HG02852 (cell line): Measurements from ENCODE around the gene DMD.
"Not testable (repeated sequence)": the region's sequence is repeated elsewhere in the genome, so short reads cannot be mapped to it uniquely, and the experiment has no call there.

ENCODE experiments used
- ATAC-seq: cut with Tn5 transposase; IDR thresholded peaks from one replicate; pipeline ENCODE4 v1.9.1; 2021; ENCODE audit warnings: mild to moderate bottlenecking, moderate library complexity; ENCODE audit not compliant: unreplicated experiment

The DMD gene

DNA sequence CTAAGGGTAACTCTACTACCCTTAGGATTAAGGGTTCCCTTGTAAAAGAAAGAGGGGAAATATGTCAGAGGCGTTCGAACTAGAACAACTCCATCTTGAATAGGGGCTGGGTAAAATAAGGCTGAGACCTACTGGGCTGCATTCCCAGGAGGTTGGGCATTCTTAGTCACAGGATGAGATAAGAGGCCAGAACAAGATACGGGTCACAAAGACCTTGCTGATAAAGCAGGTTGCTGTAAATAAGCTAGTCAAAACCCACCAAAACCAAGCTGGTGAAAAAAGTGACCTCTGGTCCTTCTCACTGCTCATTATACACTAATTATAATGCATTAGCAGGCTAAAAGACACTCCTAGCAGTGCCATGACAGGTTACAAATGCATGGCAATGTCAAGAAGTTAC, 922.0 kb downstream of the DMD start:
- ATAC-seq: no peak

GRCh38 chrX:32281853-32282252, 929.5 kb downstream of the DMD start:
- no peak for ATAC-seq

DNA sequence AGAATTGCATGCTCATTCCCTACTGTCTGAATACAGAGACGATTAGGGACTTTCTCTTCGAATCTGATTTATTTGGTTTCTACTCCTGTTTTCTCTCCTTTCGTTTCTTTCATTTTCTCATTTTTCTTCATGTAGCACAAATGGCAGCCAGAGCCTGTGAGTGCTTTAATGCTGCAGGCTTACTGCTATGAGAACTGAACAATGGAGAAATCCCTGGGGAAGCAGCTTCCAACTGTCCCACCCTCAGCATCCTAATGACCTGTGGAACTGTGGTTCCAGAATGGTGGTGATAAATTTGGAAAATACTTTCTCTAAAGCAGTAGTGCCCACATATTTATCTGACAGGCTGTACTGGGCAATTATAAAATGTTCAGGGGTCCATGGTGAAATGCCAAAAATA, 930.4 kb downstream of the DMD start:
- ATAC-seq: no peak

DNA sequence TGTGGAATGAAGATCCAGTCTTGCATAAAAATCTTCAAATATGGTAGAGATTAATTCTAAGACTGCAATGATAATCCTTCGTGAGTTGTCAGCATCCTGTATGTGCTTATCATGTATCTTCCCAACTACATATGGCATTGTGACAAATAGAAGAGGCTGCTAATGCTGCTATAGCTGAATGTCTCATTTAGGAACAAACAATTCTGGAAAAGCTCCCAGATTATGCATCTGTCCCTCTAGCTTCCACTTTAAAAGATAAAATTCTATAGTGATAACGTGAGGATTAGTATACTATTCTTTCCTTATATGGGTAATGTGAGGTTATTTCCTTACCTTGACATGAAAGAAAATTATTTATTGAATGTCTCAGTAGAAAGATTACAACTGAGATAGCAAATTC, 930.9 kb downstream of the DMD start:
- ATAC-seq: no peak

DNA sequence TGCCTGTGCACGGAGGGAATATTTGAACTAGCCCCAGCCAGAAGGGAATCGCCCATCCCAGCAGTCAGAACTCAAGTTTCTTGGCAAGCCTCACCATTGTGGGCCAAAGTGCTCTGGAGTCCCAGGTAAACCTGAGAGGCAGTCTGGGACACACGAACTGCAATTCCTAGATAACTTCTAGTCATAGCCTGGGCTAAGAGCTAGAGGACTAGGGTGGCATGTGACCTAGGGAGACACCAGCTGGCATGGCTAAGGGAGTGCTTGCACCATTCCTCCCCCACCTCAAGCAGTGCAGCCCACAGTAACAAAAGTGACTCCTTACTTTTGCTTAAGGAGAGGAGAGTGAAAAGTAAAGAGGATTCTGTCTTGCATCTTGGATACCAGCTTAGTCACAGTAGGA, 935.2 kb downstream of the DMD start:
- no peak for ATAC-seq

- no peak for ATAC-seq
Observed at GRCh38 chrX:32269866-32270265, 941.5 kb downstream of the DMD start.

DNA sequence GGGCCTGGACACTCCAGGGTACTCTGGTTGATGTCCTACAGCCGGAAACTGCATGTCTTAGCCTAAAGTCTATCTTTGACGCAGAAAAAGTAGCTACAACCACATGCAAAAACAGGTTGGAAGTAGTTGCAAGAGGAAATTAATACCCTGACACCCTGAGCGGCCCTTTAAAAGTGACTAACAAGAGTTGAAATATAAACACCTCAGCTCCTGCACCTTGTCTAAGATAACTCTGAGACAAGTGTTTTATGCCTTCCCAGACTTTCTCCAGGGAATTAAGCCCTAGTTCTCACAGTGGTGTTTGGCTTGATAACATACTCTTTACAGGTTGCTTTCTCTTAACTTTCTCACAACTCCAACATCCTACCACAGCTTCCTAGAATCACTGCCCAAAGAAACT, 943.1 kb downstream of the DMD start:
- ATAC-seq: no peak

GRCh38 chrX:32267796-32268195, 943.6 kb downstream of the DMD start:
- no peak for ATAC-seq

GRCh38 chrX:32246675-32247074, 964.7 kb downstream of the DMD start:
- ATAC-seq: not testable (repeated sequence)

DNA sequence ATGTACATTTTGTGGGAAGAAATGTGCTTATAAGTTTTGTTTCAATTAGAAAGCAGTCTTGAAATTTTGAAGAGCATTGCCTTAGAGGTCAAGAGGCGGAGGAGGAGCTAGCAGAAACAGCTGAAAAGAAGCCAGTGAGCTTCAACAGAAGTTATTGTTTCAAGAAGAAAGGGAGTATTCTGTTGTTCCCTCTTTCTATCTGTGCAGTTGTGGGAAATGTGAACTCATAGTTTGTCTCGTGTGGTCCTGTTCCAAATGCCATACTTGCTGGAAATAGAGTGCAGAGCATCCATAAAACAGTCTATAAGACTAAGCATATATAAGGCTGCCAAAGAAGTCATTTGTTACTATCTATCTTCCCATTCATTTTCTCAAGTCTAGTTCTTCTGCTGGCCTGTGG, 1015.7 kb downstream of the DMD start:
- ATAC-seq: no peak

DNA sequence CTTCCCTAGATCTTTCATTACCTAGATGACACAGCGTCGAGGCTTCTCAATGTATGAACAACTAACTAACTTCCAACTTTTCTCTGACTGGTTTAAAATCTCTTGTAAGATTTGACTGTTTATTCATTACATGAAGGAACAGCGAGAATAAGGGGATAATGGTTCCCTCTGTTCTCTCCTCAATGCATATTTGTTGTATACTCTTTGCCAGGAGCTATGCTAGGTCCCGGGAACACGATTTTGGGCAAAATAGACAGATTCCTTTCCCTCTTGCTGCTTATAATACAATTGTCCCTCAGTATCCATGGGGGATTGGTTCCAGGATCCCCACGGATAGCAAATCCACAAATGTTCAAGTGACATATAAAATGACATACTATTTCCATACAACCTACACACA, 1020.0 kb downstream of the DMD start:
- ATAC-seq: no peak

GRCh38 chrX:32185160-32185559, 1026.2 kb downstream of the DMD start:
- no peak for ATAC-seq

DNA sequence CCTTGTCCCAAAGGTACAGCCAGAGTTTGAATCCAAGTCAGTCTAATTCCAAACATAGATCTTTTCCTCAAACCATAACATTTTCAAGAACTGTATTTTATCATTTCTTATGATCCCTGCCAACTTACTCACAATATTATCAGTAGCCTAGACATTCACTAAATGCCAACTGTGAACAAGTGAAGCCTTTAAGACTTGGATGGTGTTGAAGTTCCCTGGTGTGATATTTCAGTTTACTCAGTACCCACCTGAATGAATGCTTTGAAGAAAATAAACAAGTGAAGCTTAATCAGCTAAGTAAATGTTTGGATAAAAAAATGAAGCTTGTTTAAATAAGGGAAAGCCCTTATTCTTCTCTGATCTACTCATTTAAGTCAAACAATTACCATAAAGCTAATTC, 1028.3 kb downstream of the DMD start:
- ATAC-seq: no peak

DNA sequence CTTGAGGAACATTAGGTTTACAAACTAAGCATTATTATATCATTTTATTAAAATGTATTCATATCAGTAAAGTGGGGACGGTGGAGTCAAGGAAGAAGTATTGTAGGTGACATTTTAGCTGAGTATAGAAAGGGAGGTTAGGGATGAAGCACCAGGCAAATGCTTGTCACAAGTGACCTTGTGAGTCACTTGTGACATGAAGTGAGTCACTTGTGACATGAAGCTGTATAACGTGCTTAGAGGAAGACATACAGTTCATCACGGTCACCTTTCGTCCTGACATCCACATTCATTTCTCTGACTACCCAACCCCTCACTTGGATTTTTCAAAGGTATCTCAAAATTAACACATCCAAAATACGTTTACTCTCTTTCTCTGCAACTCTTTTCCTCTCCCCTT, 1034.8 kb downstream of the DMD start:
- ATAC-seq: no peak

GRCh38 chrX:32170481-32170880, 1040.9 kb downstream of the DMD start:
- no peak for ATAC-seq

- ATAC-seq: no peak
Observed at GRCh38 chrX:32155044-32155638, 1056.2 kb downstream of the DMD start.

GRCh38 chrX:32153585-32153984, 1057.8 kb downstream of the DMD start:
- ATAC-seq: no peak

- no peak for ATAC-seq
Observed at GRCh38 chrX:32150141-32150540, 1061.2 kb downstream of the DMD start.

GRCh38 chrX:32141841-32142240, 1069.5 kb downstream of the DMD start:
- no peak for ATAC-seq

DNA sequence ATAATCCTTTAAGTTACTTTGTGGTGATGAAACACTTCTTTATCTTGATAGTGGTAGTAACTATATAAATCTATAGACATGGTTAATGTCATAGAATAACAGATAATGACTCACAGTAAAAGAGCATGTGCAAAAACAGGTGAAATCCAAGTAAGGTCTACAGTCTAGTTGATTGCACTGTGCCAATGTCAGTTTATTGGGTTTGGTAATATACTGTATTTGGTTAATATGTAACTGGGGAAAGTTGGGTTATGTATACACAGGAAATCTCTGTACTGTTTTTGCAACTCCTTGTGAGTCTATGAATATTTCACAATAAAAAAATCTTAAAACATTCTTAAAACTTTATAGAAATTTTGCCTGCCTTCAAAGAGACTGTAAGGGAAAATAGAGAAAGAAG, 1071.9 kb downstream of the DMD start:
- no peak for ATAC-seq

- ATAC-seq: no peak
Observed at GRCh38 chrX:32137525-32137924, 1073.8 kb downstream of the DMD start.

- ATAC-seq: no peak
Observed at GRCh38 chrX:32126997-32127396, 1084.4 kb downstream of the DMD start.

DNA sequence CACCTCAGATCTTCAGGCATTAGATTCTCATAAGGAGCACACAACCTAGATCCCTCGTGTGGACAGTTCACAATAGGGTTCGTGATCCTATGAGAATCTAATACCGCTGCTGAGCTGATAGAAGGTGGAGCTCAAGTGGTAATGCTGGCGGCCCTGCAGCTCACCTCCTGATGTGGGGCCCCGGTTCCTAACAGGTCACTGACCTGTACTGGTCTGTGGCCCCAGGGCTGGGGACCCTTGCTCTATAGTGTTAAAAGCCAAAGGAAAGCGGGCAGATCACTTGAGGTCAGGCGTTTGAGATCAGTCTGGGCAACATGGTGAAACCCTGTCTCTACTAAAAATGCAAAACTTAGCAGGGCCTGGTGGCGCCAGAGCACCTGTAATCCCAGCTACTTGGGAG, 1092.5 kb downstream of the DMD start:
- ATAC-seq: no peak

DNA sequence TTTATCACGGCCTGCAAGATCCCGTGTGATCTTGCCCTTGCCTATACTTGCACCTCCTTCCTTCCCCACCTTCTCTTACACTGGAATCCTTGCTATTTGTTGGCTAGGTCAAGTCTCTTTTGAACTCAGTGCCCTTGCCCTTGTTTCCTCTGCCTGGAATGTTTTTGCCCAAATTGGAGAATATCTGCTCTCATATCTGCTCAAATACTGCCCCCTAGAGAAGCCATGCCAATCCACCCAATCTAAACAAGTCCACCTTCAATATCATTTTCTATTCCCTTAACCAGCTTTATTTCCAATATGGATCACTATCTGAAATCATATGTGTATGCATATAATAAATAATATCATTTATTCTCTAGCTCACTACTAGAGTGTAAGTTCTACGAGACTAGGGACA, 1095.3 kb downstream of the DMD start:
- no peak for ATAC-seq
